ENCODE data around the gene ANTKMT.
"Not testable (repeated sequence)": the region's sequence is repeated elsewhere in the genome, so short reads cannot be mapped to it uniquely, and the experiment has no call there.

Gene ANTKMT

DNA sequence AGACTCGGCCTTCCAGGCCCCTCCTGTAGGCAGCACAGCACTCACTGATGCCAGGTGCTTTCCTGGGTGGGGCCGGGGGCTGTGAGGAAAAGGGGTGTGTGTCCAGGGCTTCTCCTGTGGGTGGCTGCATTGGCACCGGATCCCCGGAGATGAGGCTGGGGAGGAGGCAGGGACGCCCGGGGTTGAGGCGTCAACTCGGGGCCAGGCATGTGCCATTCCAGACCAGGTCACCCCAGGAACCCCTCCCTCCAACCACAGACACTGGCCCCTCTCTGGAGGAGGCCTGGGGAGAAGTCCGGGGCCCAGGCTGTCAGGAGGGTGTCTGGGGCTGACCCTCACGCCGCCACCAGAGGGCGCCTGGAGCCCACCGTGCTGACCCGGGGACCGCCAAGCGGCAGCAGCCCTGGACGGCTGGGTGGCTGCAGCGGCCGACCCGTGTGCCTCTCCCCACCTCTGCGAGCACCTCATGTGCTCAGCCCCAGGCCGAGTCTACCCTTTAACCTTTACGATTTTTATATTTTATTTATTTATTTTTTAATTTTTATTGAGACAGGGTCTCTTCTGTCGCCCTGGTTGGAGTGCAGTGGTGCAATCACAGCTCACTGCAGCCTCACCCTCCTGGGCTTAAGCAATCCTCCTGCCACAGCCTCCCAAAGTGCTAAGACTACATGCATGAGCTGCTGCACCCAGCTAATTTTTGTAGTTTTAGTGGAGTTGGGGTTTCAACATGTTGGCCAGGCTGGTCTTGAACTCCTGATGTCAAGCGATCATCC is 9.2 kb upstream of the ANTKMT start:
- DNase-seq (ENCODE audit: low spot score) (no peak), ATAC-seq (ENCODE audit: low read depth) (peak; percentile 44)
- Histone ChIP-seq H3K4me3 (ENCODE audit: severe bottlenecking) (no peak overlapping the region), H3K27ac (ENCODE audit: poor library complexity, severe bottlenecking) (peak overlapping the region; percentile 84), H3K27me3 (ENCODE audit: insufficient read depth, poor library complexity, severe bottlenecking) (no peaks in the 10 kb centered on the region), H3K36me3 (ENCODE audit: low read depth) (peaks cover 4% of the 10 kb centered on the region; the same call in 1 of the 2 replicates), H3K9me3 (ENCODE audit: severe bottlenecking) (no peaks in the 10 kb centered on the region), H3K4me1 (ENCODE audit: insufficient read depth, poor library complexity, severe bottlenecking) (peaks cover 18% of the 10 kb centered on the region)
- TF ChIP-seq, protein P1, sequence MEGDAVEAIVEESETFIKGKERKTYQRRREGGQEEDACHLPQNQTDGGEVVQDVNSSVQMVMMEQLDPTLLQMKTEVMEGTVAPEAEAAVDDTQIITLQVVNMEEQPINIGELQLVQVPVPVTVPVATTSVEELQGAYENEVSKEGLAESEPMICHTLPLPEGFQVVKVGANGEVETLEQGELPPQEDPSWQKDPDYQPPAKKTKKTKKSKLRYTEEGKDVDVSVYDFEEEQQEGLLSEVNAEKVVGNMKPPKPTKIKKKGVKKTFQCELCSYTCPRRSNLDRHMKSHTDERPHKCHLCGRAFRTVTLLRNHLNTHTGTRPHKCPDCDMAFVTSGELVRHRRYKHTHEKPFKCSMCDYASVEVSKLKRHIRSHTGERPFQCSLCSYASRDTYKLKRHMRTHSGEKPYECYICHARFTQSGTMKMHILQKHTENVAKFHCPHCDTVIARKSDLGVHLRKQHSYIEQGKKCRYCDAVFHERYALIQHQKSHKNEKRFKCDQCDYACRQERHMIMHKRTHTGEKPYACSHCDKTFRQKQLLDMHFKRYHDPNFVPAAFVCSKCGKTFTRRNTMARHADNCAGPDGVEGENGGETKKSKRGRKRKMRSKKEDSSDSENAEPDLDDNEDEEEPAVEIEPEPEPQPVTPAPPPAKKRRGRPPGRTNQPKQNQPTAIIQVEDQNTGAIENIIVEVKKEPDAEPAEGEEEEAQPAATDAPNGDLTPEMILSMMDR (IDR thresholded peaks at IDR 0.05; ENCODE audit: poor library complexity, severe bottlenecking), result peak; percentile 91

DNA sequence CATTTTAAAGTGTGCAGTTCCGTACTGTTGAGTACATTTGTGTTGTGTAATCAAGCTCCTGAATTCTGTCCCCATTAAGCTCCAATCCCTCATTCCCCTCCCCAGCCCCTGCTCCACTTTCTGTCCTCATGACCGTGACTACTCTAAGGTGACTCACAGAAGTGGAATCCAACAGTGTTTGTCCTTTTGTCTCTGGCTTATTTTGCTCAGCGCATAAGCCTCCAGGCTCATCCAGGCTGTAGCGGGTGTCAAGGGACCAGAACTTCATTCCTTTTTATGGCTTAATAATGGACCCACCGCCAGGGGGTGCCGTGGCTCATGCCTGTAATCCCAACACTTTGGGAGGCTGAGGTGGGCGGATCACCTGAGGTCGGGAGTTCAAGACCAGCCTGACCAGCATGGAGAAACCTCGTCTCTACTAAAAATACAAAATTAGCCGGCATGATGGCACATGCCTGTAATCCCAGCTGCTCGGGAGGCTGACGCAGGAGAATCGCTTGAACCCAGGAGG is 8.2 kb upstream of the ANTKMT start:
- Histone ChIP-seq H3K4me1 (ENCODE audit: insufficient read depth, poor library complexity, severe bottlenecking) (peaks cover 15% of the 10 kb centered on the region), H3K27ac (ENCODE audit: poor library complexity, severe bottlenecking) (peak overlapping the region; percentile 84)
- TF ChIP-seq, protein P1 (IDR thresholded peaks at IDR 0.05; ENCODE audit: poor library complexity, severe bottlenecking), result peak; percentile 77
- not testable (repeated sequence) for DNase-seq (ENCODE audit: low spot score); H3K9me3 ChIP-seq (ENCODE audit: severe bottlenecking); H3K27me3 ChIP-seq (ENCODE audit: insufficient read depth, poor library complexity, severe bottlenecking); H3K36me3 ChIP-seq (ENCODE audit: low read depth); H3K4me3 ChIP-seq (ENCODE audit: severe bottlenecking)
- peak; percentile 57 for ATAC-seq (ENCODE audit: low read depth)

DNA sequence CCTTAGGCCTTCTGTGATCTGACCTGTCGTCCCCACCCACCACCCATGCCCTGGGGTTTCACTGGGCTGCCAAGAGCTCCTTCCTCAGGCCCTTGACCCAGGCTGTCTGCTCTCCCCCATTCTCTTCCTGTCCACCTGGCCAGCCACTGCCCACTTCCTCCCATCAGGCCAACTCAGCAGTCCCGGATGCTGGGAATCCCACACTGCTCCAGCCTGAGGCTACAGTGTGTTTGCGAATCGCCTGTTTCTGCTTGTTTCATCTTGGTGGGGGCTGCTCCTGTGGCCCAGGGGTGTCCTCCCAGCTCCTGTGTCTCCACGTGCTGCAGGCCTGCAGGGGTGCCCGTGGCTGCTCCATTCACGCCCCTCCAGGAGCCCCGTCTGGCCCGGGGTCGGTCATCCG is 6.9 kb upstream of the ANTKMT start:
- Histone ChIP-seq H3K27me3 (ENCODE audit: insufficient read depth, poor library complexity, severe bottlenecking) (no peaks in the 10 kb centered on the region), H3K27ac (ENCODE audit: poor library complexity, severe bottlenecking) (peak overlapping the region; percentile 84), H3K36me3 (ENCODE audit: low read depth) (peaks cover 7% of the 10 kb centered on the region; the same call in 1 of the 2 replicates), H3K9me3 (ENCODE audit: severe bottlenecking) (no peaks in the 10 kb centered on the region), H3K4me3 (ENCODE audit: severe bottlenecking) (peak overlapping the region; percentile 80), H3K4me1 (ENCODE audit: insufficient read depth, poor library complexity, severe bottlenecking) (peaks cover 15% of the 10 kb centered on the region)
- DNase-seq (ENCODE audit: low spot score) (no peak), ATAC-seq (ENCODE audit: low read depth) (peak; percentile 11; the same call in 1 of the 3 replicates)
- TF ChIP-seq, protein P1 (IDR thresholded peaks at IDR 0.05; ENCODE audit: poor library complexity, severe bottlenecking), result no peak

DNA sequence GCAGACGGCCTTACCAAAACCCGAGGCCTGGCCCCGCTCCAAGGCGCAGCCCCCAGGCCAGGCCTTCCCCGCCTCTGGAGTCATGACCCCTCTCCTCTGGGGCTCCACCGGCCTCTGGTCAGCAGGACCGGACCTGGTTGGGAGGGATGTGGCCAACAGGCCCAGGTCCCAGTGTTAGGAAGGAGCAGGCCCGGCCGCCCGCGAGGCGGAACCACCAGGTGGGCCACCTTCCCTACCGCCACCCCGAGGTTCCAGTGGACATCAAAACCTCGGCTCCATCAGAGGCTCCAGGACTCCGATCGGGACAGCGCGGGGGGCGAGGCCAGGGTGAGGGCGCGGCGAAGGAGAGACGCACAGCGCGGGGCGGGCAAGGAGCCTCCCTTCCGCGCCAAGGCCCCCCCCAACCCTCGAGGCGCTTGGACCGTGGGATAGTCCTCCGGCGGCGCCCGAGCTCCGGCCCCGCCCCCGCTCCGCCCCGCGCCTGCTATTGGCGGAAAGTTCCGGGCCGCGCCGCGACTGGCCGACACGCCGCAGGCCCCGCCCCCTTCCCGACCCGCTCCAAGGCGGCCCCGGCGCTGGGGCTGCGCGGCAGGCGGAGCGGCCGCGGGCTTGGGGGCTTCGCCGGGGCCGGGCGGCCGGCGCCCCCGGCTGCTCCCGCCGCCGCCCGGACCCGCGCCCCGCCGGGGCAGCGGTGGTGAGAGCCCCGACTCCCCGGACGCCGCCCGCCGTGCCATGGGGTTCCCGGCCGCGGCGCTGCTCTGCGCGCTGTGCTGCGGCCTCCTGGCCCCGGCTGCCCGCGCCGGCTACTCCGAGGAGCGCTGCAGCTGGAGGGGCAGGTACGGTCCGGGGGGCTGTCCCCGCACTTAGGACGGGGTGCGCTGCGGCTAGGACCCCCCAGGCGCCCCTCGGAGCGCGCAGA is 6.1 kb upstream of the ANTKMT start, which contains the start of gene METRN:
TSS of gene METRN (plus strand) at position 561 of the 919 bp plus-strand sequence. CDS start at position 733, 172 bp downstream.
- peak; percentile 95 for DNase-seq (ENCODE audit: low spot score)
- H3K27me3 ChIP-seq (ENCODE audit: insufficient read depth, poor library complexity, severe bottlenecking), result no peaks in the 10 kb centered on the region
- peaks cover 15% of the 10 kb centered on the region for H3K4me1 ChIP-seq (ENCODE audit: insufficient read depth, poor library complexity, severe bottlenecking)

More for the DNA sequence above, 6.1 kb upstream of the ANTKMT start, which contains the start of gene METRN:
- TF ChIP-seq, protein P1 (IDR thresholded peaks at IDR 0.05; ENCODE audit: poor library complexity, severe bottlenecking), result no peak
- peak within 1 kb of the TSS; percentile 84 for H3K27ac ChIP-seq (ENCODE audit: poor library complexity, severe bottlenecking)
- ATAC-seq (ENCODE audit: low read depth), result peak; percentile 56
- H3K9me3 ChIP-seq (ENCODE audit: severe bottlenecking), result no peaks in the 10 kb centered on the region
- H3K4me3 ChIP-seq (ENCODE audit: severe bottlenecking), result peak within 1 kb of the TSS; percentile 80
- peaks cover 7% of the 10 kb centered on the region; the same call in 1 of the 2 replicates for H3K36me3 ChIP-seq (ENCODE audit: low read depth)

All from RWPE2 (cell line).